GM12865 (cell line): Measurements from ENCODE around the gene ZNF789.

ENCODE experiments used
- DNase-seq: peaks from one replicate; pipeline ENCODE4 v3.0.0; 2010; ENCODE audit warnings: low read depth
- H3K4me3 ChIP-seq: 2 replicates; pipeline ENCODE4 v1.5.1; 2011; ENCODE audit warnings: mild to moderate bottlenecking, low read depth, low read length, control low read depth
- TF ChIP-seq, protein P1 (sequence below): IDR thresholded peaks from 2 replicates; pipeline ENCODE4 v1.5.1; 2011; ENCODE audit warnings: low read length, control low read depth, low read depth, inconsistent platforms; ENCODE audit not compliant: insufficient read depth; ENCODE audit errors: missing control alignments

The ZNF789 gene

DNA sequence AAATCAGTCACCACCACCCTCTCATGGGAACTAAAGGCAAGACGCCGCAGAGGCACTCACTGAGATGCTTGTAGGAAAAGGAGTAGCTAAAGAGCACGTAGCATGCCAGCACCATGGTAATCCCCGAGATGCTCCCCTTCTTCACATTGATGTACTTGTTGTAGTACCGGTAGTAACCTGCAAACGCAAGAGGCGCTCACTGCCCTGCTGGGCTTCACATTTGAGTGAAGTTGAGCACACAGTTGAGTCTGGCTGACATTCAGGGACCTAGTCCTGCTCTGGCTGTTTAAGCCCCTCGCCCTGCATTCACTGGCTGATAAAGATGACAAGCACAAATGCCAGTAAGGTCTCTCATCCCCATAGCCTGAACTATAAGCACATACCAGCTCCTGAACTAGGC lies 13.6 kb upstream of the ZNF789 start:
- no peak overlapping the region for H3K4me3 ChIP-seq
- TF ChIP-seq, protein P1, sequence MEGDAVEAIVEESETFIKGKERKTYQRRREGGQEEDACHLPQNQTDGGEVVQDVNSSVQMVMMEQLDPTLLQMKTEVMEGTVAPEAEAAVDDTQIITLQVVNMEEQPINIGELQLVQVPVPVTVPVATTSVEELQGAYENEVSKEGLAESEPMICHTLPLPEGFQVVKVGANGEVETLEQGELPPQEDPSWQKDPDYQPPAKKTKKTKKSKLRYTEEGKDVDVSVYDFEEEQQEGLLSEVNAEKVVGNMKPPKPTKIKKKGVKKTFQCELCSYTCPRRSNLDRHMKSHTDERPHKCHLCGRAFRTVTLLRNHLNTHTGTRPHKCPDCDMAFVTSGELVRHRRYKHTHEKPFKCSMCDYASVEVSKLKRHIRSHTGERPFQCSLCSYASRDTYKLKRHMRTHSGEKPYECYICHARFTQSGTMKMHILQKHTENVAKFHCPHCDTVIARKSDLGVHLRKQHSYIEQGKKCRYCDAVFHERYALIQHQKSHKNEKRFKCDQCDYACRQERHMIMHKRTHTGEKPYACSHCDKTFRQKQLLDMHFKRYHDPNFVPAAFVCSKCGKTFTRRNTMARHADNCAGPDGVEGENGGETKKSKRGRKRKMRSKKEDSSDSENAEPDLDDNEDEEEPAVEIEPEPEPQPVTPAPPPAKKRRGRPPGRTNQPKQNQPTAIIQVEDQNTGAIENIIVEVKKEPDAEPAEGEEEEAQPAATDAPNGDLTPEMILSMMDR, result peak; percentile 38
- DNase-seq, result peak; percentile 48

GRCh38 chr7:99460651-99461050 lies 12.0 kb upstream of the ZNF789 start:
- TF ChIP-seq, protein P1, result no peak
- no peak for DNase-seq
- H3K4me3 ChIP-seq, result no peak overlapping the region

DNA sequence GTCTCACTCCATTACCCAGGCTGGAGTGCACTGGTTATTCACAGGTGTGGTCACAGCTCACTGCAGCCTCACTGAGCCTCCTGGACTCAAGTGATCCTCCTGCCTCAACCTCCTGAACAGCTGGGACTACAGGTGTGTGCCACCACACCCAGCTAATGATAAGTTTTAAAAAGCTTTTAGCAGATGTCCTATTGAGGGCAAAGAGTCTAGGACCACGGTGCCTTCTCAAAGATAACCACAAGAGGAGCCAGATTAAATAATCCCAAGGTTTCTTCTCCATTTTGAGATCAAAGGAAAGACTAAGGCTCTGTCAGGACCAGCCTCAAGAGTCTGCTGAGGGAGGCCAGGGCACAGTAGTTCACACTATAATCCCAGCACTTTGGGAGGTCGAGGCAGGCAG lies 11.5 kb upstream of the ZNF789 start:
- TF ChIP-seq, protein P1, result no peak
- H3K4me3 ChIP-seq, result no peak overlapping the region
- DNase-seq, result no peak

DNA sequence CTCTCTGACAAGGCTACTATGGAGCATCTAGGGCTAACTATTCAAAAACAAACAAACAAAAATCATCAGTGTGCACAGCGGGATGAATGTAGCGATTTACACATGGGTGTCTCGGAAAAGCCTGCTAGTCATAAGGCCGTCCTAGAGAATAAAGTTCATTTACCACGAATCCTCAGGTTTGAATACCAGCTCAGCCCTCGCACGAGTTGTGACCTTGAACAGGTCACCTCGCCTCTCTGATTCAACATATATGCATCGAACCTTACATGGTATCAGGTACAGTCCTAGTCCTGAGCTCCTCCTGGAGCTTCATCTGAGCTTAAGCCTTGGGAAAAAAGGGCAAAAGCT lies 7.3 kb upstream of the ZNF789 start:
- no peak for DNase-seq
- TF ChIP-seq, protein P1, result no peak
- H3K4me3 ChIP-seq, result peak overlapping the region; percentile 64

- DNase-seq, result no peak
- TF ChIP-seq, protein P1, result no peak
- H3K4me3 ChIP-seq, result no peak overlapping the region
These were observed 4.3 kb upstream of the ZNF789 start for GRCh38 chr7:99468336-99468918.

DNA sequence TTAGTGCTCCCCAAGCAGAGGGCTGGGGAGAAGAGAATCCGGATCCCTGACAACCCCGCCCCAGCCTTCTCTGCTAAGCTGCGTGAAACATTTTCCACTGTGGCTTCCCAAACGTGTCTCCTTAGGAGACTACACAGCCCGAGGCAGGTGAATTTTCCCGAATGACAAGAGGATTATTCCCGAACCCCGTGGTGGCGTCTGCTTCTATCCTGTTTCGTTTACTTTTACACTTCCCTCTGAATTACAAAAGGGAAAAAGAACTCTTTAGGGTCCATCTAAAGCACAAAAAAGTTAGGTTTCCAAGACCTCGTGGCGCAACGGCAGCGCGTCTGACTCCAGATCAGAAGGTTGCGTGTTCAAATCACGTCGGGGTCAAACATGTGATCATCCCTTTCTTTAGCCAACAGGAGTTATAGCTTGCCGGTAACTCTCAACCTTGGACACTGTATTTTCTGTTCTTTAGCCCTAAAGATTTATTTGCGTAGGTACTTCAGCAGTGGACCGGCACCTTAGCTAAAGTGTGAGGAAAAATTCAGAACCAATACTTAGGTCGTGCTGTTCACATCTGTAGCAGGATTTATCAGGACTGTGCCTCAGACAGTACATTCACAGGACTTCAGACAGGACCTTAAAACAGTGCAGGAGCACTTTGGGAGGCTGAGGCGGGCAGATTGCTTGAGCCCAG lies 3.2 kb upstream of the ZNF789 start:
- no peak overlapping the region for H3K4me3 ChIP-seq
- TF ChIP-seq, protein P1, result no peak
- no peak for DNase-seq

DNA sequence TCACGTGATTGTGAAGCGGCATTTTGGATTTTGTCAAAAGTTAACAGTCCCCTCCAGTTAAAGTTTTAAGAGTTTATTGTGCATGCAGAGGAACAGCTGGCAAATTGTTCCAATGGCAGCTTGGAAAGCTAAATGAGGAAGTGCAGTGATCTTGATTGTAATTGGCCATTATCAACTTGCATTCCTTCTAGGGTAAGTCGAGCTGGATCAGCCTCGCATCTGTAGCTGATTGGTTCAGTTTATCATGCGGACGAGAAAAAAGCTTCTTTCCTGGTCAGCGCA lies 566 bp downstream of the ZNF789 start:
- TF ChIP-seq, protein P1, result no peak
- peak; percentile 68 for DNase-seq
- H3K4me3 ChIP-seq, result peak overlapping the region; percentile 93
